AG09309 (cell line): ENCODE data around the gene RANBP3.

Source experiments
- DNase-seq: peaks from one replicate; pipeline ENCODE4 v3.0.0-alpha.2; 2010; ENCODE audit warnings: low read depth
- H3K4me3 ChIP-seq: 2 replicates; pipeline ENCODE4 v1.5.1; 2011; ENCODE audit warnings: mild to moderate bottlenecking, low read depth, low read length, moderate library complexity; ENCODE audit not compliant: control insufficient read depth
- CTCF ChIP-seq: IDR thresholded peaks from 2 replicates; pipeline ENCODE4 v1.5.1; 2011; ENCODE audit warnings: mild to moderate bottlenecking, low read depth, low read length, inconsistent platforms; ENCODE audit not compliant: insufficient read depth, control insufficient read depth; ENCODE audit errors: missing control alignments

Gene RANBP3

DNA sequence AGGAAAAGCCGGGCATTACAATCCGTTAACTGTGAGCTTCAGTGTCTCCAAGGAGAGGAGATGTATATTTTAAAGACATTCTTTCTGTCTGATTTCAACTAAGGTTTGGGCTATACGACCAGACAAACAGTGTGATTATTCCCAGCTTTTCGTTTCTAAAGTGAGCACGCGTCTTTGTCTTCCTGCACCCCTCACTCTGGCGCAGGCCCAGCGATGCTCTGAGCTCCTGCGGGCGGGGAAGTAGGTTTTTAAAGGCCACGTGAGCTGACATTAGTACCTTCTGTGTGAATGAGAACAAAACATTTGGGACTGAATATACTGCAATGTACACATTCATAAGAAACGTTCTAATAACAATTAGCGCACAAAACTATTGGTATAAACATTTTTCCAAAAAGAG lies 15.3 kb upstream of the RANBP3 start:
- TF ChIP-seq CTCF, result no peak
- DNase-seq, result no peak
- H3K4me3 ChIP-seq, result no peak overlapping the region

DNA sequence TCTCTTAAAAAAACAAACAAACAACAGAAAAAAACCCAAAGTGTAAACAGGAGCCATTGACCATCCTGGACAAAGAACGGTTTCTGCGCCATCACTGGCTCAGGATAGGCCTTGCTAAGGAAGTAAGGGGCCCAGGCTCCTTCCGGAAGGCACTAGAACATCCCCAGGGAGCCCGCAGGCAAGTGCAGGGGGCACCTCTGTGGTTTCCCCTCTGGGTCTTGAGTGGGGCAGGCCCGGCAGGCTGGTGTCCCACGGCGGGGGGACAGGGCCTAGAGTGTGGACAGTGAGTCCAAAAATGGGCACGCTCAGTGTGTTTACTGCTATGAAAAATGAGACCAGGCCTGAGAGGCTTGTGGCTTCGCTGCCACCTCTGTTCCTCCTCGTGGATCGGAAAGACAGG lies 14.8 kb upstream of the RANBP3 start:
- DNase-seq, result no peak
- no peak for TF ChIP-seq CTCF
- H3K4me3 ChIP-seq, result no peak overlapping the region

DNA sequence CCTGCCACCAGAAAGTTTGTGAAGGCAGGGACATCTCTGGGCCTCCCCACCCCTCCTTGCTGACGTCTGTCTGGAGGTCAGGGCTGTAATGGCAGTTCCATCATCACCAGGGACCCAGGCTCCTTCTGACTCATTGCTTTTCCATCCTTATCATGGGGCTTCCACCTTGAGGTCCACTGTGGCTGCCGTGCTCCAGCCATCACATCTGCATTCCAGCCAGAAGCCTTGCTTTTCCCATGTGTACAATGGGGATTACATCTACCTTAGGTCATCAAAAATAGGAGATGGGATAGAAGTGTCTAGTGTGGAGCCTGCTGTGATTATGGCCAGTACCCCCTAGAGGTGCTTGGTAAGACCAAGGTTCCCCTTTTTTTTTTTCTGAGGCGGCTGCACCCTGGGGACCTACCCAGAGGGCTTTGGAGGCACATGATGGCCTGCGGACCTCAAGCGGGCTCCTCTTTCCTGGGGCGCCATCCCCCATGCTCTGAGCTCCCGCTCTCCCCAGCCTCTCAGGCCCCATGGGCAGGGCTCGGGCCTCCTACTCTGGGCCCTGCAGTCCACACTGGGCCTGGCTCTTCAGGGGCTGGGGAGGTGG lies 13.4 kb upstream of the RANBP3 start:
- no peak for DNase-seq
- no peak for TF ChIP-seq CTCF
- H3K4me3 ChIP-seq, result no peak overlapping the region

DNA sequence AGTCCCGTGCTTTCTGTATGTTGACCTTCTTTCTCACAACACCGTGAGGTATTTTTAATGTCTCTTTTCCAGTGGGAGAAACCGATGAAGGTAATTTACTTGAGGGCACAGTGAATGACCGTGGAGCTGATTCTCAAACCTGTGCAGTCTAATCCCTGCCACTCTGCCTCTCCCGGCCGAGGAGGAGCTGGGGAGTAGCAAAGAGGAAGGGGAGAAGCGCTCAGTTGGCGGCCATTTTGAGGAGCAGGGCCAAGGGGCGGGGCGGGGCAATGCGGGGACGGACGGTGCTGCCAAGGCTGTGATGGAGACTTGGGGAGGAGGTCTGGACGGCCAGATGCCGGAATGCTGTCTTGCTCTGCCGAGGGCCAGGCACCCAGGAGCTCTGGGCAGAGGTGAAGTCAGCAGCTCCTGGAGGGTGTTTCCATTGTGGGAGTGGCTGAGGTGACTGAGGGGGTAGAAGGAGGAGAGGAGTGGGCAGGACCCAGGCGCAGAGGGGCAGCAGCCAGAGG lies 12.4 kb upstream of the RANBP3 start:
- no peak for DNase-seq
- H3K4me3 ChIP-seq, result no peak overlapping the region

DNA sequence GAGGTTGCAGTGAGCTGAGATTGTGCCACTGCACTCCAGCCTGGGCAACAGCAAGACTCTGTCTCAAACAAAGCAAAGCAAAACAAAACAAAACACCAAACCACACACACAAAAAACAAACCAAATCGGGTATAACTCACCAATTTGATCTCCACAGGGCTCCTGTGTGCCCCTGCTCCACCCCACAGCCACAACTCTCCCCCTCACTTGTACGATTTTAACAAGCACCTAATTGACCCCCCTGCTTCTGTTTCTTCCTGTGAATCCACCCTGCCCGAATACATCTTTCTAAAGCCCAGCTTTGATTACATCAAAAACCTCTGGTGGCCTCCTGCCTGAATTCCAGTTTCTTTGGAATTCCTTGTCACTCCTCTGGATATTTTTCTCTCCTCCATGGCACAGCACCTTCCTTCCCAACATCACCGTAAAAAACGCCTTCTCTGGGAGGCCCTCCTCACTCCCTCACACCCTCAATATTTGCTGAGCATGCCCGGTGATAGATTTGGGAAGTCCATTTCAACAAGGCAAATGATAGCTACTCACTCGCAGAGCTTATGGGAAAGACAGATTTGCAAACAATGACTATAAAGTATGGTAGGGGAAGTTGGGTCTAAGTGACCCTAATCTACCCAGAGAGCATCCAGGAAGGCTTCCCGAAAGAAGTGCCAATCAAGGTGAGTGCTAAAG lies 11.6 kb upstream of the RANBP3 start:
- no peak for DNase-seq
- no peak overlapping the region for H3K4me3 ChIP-seq
- TF ChIP-seq CTCF, result no peak

More for the DNA sequence above, 12.4 kb upstream of the RANBP3 start:
- TF ChIP-seq CTCF, result no peak

- no peak for TF ChIP-seq CTCF
- DNase-seq, result no peak
- no peak overlapping the region for H3K4me3 ChIP-seq
These were observed 10.8 kb upstream of the RANBP3 start for GRCh38 chr19:5988517-5989387.
